Sigmoid colon (tissue), 3 donors: ENCODE data around the gene MKI67.

Experiments used
- CTCF ChIP-seq, 4 experiments: fragments of 450-650 bp in 3 of 4; fragments of 200-600 bp in 1 of 4; IDR thresholded peaks; one replicate each; pipeline ENCODE4 v1.5.1; 2016 to 2019; ENCODE audit warnings: antibody characterized with exemption in 4 of 4, mild to moderate bottlenecking in 3 of 4, moderate library complexity in 2 of 4
- POLR2A ChIP-seq, 2 donors: fragments of 450-650 bp; IDR thresholded peaks; one replicate each; pipeline ENCODE4 v1.6.1; 2016; ENCODE audit warnings: antibody characterized with exemption in 2 of 2, mild to moderate bottlenecking in 2 of 2, moderate library complexity in 2 of 2

- TF ChIP-seq CTCF (IDR thresholded peaks at IDR 0.05) = no peak
- no peak for TF ChIP-seq POLR2A (IDR thresholded peaks at IDR 0.05)
These were observed 77.4 kb downstream of the MKI67 start for GRCh38 chr10:128048819-128049210.
